DOHH2 (cell line): Measurements from ENCODE around the gene OXTR.

Experiments used
- H3F3A ChIP-seq: fragments of 200-600 bp; sonication (generic), shearing (Covaris generic); 2 replicates; pipeline ENCODE4 v1.6.0; 2016; ENCODE audit warnings: antibody characterized with exemption, mild to moderate bottlenecking; ENCODE audit not compliant: control insufficient read depth, insufficient read depth
- H3K27ac ChIP-seq: fragments of 200-600 bp; sonication (generic); 2 replicates; pipeline ENCODE4 v1.5.1; 2014; ENCODE audit warnings: low read depth, mild to moderate bottlenecking, low read length, moderate library complexity
- H3K27me3 ChIP-seq: fragments of 200-600 bp; sonication (generic); 2 replicates; pipeline ENCODE4 v1.6.1; 2014; ENCODE audit warnings: mild to moderate bottlenecking, low read length, mixed read lengths; ENCODE audit not compliant: control insufficient read depth
- H3K36me3 ChIP-seq: fragments of 200-600 bp; sonication (generic); 2 replicates; pipeline ENCODE4 v1.6.1; 2014; ENCODE audit warnings: mild to moderate bottlenecking, low read length, moderate library complexity, mixed read lengths; ENCODE audit not compliant: control insufficient read depth
- H3K4me1 ChIP-seq: fragments of 200-600 bp; sonication (generic); 2 replicates; pipeline ENCODE4 v1.6.1; 2014; ENCODE audit warnings: mild to moderate bottlenecking, low read length, mixed read lengths; ENCODE audit not compliant: control insufficient read depth
- H3K4me2 ChIP-seq: fragments of 200-600 bp; sonication (generic); 2 replicates; pipeline ENCODE4 v1.6.0; 2014; ENCODE audit warnings: mild to moderate bottlenecking, low read length, moderate library complexity
- H3K4me3 ChIP-seq: fragments of 200-600 bp; sonication (generic); 2 replicates; pipeline ENCODE4 v1.5.1; 2014; ENCODE audit warnings: mild to moderate bottlenecking, low read length, mixed read lengths
- H3K79me2 ChIP-seq: fragments of 200-600 bp; sonication (generic); 2 replicates; pipeline ENCODE4 v1.6.1; 2014; ENCODE audit warnings: mild to moderate bottlenecking, low read length, mixed read lengths; ENCODE audit not compliant: control insufficient read depth
- H3K9me2 ChIP-seq: fragments of 200-600 bp; sonication (generic); replicated peaks from 2 replicates; pipeline ENCODE4 v1.6.1; 2014; ENCODE audit warnings: mild to moderate bottlenecking, low read length, mixed read lengths; ENCODE audit not compliant: control insufficient read depth
- H3K9me3 ChIP-seq: fragments of 200-600 bp; sonication (generic); 2 replicates; pipeline ENCODE4 v1.6.1; 2014; ENCODE audit warnings: antibody characterized with exemption, low read length, mixed read lengths; ENCODE audit not compliant: control insufficient read depth, insufficient read depth
- H4K20me1 ChIP-seq: fragments of 200-600 bp; sonication (generic); 2 replicates; pipeline ENCODE4 v1.6.0; 2014; ENCODE audit warnings: low read depth, mild to moderate bottlenecking, antibody characterized with exemption, low read length, moderate library complexity; ENCODE audit not compliant: control insufficient read depth, insufficient read depth
- CTCF ChIP-seq: fragments of 200-600 bp; sonication (generic); IDR thresholded peaks from one replicate; pipeline ENCODE4 v1.5.1; 2014; ENCODE audit warnings: antibody characterized with exemption, mild to moderate bottlenecking, low read depth, low read length; ENCODE audit not compliant: poor library complexity, severe bottlenecking
- EZH2phosphoT487 ChIP-seq: fragments of 200-600 bp; sonication (generic); IDR thresholded peaks from 2 replicates; pipeline ENCODE4 v1.6.1; 2017; ENCODE audit warnings: borderline replicate concordance, mild to moderate bottlenecking, antibody characterized with exemption, low read length, moderate library complexity, mixed read lengths

OXTR gene

GRCh38 chr3:8756671-8757070 is 12.7 kb downstream of the OXTR start:
- TF ChIP-seq EZH2phosphoT487 (no peak), CTCF (no peak)
- no peak overlapping the region for H3K4me3 ChIP-seq
- H3K27ac ChIP-seq = no peak overlapping the region
- H3K79me2 ChIP-seq = no peaks in the 10 kb centered on the region
- H3F3A ChIP-seq = no peaks in the 10 kb centered on the region
- H3K27me3 ChIP-seq = no peaks in the 10 kb centered on the region
- no peaks in the 10 kb centered on the region for H4K20me1 ChIP-seq
- H3K9me2 ChIP-seq = no peaks in the 10 kb centered on the region
- H3K36me3 ChIP-seq = no peaks in the 10 kb centered on the region
- H3K4me2 ChIP-seq = no peak overlapping the region
- no peaks in the 10 kb centered on the region for H3K9me3 ChIP-seq
- no peaks in the 10 kb centered on the region for H3K4me1 ChIP-seq

- no peaks in the 10 kb centered on the region for H3K9me2 ChIP-seq
- H3K79me2 ChIP-seq = no peaks in the 10 kb centered on the region
- no peaks in the 10 kb centered on the region for H3K4me1 ChIP-seq
- H4K20me1 ChIP-seq = no peaks in the 10 kb centered on the region
- no peak overlapping the region for H3K4me3 ChIP-seq
- H3K4me2 ChIP-seq = no peak overlapping the region
- no peak overlapping the region for H3K27ac ChIP-seq
- no peaks in the 10 kb centered on the region for H3K36me3 ChIP-seq
- H3F3A ChIP-seq = no peaks in the 10 kb centered on the region
- no peaks in the 10 kb centered on the region for H3K9me3 ChIP-seq
- H3K27me3 ChIP-seq = no peaks in the 10 kb centered on the region
- peak; percentile 17 for TF ChIP-seq CTCF
- no peak for TF ChIP-seq EZH2phosphoT487
Observed at GRCh38 chr3:8755564-8756237, 13.7 kb downstream of the OXTR start.

- TF ChIP-seq CTCF (no peak), EZH2phosphoT487 (no peak)
- no peak overlapping the region for H3K27ac ChIP-seq
- no peaks in the 10 kb centered on the region for H3K36me3 ChIP-seq
- H3K9me2 ChIP-seq = no peaks in the 10 kb centered on the region
- H3K27me3 ChIP-seq = no peaks in the 10 kb centered on the region
- no peaks in the 10 kb centered on the region for H3K79me2 ChIP-seq
- H3K9me3 ChIP-seq = no peaks in the 10 kb centered on the region
- H4K20me1 ChIP-seq = no peaks in the 10 kb centered on the region
- H3K4me2 ChIP-seq = no peak overlapping the region
- no peak overlapping the region for H3K4me3 ChIP-seq
- H3F3A ChIP-seq = no peaks in the 10 kb centered on the region
- H3K4me1 ChIP-seq = no peaks in the 10 kb centered on the region
Observed at GRCh38 chr3:8755097-8755496, 14.3 kb downstream of the OXTR start.
